Hematopoietic multipotent progenitor cell treated with erythropoietin and hydrocortisone succinate and interleukin-3 and kit ligand, for 17 days (in vitro differentiated cells): Measurements from ENCODE around the gene HERC2.
"Not testable (repeated sequence)": the region's sequence is repeated elsewhere in the genome, so short reads cannot be mapped to it uniquely, and the experiment has no call there.

Experiments used
- DNase-seq: peaks from one replicate; pipeline ENCODE4 v3.0.0-alpha.2; 2015; ENCODE audit warnings: low spot score

HERC2 gene

DNA sequence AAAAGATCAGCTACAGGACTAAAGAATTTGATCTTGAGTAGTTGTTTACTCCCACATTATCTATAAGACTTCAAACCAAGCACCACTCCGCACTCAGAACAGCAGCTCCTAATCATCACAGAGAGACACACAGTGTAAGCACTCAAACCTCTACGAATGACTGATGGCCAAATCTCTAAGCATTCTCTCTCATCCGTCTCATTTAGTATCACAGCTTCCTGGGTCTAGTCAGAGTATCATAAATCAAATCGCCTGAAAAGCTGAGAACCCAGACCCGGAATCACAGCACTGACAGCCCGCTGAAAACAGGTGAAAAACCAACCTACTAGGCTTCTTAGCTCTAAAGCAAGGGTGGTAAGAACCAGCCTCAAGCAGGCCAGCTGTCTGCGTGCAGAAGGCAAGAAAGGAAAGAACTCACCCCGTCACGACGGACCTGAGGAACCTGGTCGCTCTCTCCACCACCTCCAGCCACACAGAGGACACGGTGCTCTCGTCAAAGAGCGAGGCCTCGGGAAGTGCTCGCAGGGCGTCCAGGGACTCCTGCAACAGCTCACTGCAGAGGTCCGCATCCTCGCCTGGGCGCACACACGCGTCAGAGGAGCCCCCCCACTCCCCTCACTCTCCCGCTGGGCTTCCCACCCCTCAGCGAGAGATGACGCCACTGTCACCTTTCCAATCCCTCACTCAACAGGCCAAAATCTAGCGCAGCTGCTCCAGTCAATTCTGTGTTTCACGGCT is 47.9 kb downstream of the HERC2 start:
- DNase-seq, result no peak

DNA sequence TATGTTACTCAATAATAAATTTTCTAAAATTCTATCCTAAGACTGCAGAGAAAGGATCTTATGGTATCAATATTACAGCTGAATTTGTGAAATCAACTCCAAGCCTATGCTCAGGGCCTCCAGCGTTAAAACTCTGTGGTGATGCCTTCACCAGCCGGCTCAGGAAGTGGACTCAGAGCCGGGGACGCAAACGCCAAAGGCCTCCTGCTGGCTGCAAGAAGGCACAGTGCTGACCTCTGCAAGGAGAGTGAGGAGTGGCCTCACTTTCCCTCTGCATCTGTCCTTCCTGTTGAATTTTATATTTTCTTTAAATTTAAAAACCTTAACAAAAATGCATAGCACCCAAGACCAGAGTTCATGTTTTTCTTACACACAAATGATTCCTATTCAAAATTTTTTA is 48.5 kb downstream of the HERC2 start:
- no peak for DNase-seq

DNA sequence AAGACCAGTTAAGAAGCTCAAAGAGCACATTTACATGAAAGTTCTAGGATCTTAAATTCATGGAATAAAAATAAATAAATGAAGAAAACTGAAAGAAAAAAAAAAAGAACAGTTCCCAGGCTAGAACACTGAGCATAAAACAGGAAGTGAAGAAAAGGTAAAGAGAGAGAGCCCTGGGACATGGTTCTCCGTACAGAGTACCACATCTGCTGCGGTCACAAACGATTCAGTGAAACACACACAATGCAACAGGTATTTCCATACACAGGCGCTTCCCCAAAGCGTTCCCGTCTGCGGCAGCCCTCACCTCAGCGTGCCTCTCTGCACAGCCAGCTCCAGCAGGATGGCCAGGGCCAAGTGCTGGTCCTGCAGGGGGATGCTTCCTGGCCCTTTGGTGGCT is 49.4 kb downstream of the HERC2 start:
- DNase-seq, result no peak

DNA sequence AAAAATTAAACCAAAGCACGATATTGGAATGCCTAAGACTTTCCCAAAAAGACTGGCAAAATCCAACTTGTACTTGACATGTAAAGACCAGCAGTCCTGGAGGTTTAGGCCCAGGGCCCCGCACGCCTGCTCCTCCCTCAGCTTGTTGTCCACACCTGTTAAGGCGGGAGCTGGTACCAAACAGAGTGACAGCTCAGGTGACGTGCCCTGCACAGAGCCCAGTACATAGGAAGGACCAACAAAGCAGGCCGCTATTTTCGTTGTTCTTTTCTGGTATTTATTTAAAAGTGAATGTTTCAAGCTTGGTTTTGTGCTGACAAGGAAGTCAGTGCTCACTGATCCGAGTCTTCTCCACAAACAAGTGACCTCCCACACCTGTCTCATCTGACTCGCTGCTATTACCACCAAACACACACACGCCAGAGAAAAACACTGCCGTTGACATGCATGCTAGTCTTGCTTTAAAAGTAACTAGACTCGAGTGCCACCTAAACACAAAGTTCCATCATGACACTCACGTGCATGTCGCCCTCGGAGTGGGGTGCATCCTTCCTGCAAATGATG is 50.2 kb downstream of the HERC2 start:
- DNase-seq, result no peak

DNA sequence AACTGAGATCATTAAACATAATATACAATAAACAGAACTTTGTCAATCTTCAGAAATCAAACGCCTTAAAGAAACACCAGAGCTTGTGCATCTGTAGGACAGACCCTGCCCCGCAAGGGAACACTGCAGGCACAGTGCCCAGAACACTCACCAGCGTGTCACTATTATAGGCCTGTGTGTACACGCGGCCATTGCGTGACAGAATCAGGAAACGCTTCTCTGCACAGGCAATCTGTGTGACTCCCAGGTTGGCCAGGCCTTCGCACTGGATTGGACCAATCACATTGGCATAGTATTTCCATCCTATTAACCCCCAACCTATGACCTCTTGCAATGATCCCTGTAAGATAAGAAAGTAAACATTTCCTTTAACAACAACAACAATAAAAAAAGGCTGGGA is 52.9 kb downstream of the HERC2 start:
- DNase-seq, result no peak

DNA sequence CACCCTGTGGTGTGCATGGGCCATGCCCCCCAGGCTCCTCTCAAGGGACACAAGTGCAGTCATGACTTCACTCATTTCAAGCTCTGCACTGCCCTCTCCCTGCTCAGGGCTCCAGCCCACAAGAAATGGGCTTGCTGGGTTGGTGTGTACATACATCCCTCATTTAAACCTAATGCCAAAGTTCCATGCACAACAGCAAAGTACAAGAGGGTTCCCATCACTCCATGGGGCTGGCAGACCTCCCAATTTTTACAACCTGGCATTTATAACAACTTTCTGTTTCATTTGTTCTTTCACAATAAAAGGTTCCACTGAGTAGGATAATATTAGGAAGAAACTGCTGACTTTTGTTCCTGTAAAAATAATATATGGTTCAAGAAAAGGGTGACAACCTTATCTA is 54.3 kb downstream of the HERC2 start:
- DNase-seq, result no peak

DNA sequence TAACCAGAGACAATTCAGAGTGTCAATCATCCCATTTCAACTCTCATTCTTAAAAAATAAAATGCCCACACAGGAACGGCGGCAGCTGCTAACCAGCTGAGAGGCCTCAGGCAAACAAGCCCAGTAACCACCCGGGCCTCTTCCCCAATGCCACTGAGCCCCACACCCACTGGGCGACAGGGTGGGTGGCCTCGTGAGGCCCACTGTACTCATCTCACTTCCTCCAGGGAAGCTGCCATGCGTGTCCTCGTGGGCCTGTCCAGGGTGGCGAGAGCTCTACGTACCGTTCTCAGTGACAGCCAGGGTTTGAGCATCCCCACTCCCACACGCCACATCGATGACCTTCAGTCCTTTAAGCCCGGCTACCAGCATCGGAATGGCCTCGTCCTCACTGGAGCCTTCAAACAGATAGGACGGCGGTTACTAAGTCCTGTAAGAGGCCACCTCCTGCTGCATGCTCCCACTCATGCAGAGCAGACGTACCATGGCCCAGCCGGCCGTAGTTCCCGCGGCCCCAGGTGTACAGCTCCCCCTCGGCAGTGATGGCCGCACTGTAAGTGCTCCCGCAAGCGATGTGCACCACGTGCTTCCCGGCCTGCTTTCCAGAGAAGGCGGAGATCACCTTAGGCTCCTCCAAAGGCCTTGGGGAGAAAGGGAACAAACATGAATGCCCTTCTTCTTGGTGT is 56.5 kb downstream of the HERC2 start:
- DNase-seq, result no peak

DNA sequence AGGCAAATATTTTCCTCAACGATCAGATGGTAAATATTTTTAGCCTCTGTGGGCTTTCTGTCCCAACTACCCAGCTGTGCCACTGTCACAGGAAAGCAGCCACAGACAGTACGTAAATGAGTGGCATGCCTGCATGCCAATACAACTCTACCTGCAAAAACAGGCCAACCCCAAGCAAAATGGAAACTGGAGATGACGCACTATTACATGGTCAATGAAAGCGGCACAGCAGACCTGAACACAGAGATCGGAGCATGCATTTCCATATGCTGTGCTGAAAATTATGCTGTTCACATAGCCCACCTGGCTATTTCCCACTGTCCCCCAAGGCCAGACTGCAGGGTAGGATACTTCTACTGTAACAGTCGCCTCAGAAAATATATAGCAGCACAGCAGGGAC is 57.8 kb downstream of the HERC2 start:
- DNase-seq, result no peak

DNA sequence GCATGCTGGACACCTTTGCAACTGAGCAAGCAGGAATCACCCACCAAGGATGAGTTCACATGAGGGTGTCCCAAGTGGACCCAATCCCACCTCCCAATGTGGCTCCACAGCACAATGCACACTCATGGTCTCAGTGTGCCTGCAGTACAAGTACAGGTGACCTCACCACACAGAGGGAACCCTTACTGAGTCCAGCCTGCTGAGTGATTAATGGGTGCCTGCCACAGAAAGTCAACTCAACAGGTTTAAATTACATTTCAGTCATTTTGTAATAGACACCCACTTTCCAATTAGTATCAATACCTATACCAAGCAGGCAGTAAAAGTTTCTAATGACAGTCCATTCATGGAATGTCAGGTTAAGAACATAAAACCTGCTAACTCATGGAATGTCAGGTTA is 59.5 kb downstream of the HERC2 start:
- no peak for DNase-seq

DNA sequence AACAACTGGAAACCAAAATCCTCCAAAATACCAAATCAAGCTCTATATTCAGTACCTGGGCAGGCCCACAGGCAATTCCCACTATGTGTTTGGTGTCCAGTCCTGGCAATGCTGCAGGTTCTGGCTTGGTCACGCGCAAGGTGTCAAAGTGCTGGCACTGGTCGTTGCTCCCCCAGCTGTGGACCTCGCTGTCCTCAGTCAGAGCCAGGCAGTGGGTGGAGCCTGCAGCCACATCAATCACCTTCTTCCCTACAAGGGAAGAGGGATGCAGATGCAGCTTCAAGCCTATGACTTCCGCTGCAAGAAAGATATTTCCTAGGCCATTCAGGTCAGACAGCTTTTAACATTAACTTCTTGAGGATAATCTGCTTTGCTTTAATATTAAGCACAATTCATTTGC is 61.3 kb downstream of the HERC2 start:
- DNase-seq, result no peak

DNA sequence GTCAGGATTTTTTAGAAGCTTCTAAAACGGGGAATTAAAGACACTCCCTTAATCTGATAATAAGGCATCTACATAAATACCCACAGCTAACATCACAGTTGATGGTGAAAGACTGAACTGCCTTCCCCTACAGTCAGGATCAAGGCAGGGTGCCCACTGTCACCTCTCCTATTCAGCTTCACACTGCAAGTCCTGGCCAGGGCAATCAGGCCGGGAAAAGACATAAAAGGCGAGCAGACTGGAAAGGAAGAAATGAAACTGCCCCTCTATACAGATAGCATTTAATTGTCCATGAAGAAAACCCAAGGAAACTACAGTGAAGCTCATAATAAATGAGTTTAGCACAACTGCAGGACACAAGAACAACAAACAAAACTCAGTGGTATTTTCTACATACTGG is 61.7 kb downstream of the HERC2 start:
- DNase-seq, result no peak

DNA sequence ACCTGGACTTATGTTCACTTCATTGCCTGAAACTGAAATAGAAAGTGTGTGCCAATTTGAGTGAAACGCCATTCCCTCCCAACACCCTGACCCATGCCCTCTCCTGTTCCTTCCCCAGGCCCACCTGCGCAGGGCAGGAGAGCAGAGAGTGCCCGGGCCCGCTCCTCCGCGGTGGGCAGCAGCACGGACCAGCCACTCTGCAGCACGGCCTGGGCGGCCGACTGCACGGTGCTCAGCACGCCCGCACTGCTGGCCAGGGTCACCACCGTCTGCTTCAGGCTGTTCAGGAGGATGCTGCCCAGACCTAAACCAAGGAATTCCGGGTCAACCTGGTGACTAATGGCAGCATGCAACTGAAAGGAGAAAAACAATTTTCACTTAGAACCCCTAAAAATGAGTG is 66.0 kb downstream of the HERC2 start:
- no peak for DNase-seq

DNA sequence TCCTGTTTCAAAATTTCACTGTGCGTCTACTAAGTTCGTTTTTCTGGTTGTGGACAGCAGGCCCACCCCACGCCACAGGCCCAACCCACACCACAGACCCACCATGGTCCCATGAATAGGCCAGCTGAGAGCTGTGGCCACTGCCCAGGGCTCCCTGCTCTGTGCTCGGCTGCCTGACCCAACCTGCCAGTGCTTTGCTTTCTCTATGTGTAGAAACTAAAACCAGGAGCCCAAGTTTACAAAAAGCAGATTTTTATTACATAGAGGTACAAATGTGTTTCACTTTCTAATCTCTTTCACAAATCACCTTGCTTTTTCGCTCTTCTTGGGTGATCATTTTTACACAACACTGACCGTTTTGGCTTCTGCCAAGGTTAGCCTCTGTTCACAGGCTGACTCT is 69.1 kb downstream of the HERC2 start:
- no peak for DNase-seq

DNA sequence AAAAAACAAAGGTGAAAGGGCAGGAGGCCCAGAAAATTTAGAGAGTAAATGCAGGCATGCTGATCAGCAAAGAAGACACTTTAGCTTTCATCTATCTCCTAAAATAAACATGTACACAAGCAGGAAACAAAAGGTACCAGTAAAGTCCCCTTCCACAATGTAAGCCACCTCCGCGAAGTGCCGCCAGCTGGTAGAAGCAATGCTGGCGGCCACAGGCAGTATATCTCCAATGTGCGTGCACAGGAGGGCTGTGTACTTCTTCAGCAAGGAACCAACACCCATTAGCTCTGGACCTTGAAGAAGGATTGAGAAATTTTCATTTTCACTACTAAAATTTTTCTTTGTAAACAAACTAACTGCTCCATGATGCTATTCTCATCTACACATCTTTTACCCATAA is 75.4 kb downstream of the HERC2 start:
- DNase-seq, result no peak

DNA sequence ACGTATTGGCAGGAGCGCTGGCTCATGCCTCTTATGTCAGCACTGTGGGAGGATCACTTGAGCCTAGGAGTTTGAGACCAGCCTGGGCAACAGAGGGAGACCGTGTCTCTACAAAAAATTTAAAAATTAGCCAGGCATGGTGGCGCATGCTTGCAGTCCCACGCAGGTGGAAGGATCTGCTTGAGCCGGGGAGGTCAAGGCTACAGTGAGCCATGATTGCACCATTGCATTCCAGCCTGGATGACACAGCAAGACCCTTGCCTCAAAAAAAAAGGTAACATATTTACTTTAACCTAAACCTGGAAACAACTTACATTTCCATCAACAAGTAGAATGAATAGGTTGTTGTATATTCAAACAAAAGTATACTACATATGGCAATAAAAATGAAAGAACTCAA is 78.1 kb downstream of the HERC2 start:
- no peak for DNase-seq

DNA sequence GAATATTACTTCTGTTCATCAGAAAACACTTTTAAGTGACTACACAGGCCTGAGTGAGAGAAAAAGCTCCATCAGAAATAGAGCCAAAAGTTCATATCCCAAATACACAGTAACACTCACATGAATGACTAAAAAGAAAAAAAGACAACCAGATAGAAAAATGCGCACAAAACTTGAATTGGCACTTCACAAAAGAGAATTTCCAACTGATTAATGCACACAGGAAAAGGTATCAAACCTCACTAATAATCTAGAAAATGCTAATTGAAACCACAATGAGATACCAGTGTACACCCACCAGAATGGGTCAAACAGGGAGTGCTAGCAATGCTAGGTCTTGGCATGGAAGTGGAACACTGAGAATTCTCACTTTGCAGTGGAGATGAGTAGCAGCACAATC is 78.6 kb downstream of the HERC2 start:
- no peak for DNase-seq

DNA sequence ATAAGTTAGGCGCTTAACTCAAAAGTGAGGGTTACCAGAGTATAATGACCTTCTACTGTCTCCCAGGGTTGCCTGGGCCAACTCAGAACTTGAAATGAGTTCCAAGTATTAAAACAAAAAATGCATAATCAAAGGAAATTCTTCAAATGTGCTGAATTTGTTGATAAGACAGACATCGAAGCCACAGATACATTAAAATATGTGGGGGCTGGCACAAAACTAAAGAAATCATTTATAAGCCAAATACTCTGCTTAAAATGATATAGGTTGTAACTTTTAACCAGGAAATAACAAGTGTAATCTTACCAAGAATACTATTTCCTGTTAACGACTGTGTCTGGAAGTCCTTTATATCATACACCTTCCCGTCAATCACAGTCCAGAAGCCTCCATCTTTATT is 83.7 kb downstream of the HERC2 start:
- not testable (repeated sequence) for DNase-seq

DNA sequence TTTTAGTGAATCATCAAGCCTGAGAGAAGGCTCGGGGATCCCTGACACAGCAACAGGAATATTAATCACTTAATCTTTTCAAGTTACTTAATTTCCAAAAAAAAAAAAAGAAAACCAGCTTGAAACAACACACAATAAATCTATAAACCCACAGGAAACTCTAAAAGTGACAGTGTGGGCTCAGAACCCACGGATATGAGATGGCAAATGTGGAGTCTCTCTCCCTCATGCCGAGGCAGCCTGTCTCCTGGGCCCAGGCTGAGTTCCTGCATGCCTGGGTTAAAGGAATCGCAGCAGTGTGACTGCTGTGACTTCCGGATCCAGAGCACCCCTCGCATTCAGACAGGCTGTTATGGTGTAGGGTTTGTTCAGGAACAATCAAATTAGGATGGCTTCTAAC is 90.2 kb downstream of the HERC2 start:
- not testable (repeated sequence) for DNase-seq

DNA sequence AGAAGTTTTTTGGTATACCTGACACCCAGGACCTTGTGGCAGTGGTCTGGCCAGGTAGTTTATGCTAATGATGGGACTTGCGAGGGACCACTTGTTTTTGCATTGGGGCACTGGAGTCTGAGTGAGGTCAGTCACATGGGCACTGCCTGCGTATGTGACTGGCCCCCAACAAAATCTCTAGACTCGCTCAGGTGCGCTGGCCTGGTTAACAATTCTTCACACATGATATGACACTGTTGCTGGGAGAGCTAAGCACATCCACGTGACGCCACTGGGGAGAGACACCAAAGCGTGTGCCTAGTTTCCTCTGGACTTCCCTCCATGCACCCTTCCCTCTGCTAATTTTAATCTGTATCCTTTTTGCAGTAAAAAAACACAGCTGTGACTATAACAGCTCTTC is 90.6 kb downstream of the HERC2 start:
- DNase-seq, result not testable (repeated sequence)

DNA sequence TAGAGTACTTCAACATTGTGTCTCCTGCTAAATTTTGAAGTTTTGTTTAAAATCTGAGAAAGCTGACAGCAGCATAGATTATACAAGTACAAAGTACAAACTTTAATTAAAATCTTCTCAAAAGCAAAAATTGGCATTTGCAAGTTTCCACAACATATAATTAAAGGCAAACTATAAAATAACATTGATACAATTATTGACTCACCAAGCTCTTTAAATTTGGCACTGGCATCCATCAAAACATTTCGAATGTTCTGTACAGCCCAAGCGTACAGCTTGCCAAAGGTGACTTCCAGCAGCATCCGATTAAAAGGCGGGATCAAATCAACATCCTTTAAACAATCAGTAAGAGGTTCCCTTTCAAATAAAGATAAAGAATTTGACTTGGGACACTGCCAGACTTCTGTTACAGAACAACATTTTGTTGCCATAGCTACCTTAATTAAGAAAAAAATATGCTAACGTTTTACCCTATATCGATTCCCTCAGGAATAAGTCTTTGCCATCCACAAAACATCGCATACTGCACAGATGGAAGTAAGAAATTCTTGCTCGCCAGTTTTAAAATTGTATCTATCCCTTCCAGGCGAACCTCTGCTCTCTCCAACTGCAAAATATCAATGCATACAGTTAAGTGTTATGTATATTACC is 92.9 kb downstream of the HERC2 start:
- not testable (repeated sequence) for DNase-seq

DNA sequence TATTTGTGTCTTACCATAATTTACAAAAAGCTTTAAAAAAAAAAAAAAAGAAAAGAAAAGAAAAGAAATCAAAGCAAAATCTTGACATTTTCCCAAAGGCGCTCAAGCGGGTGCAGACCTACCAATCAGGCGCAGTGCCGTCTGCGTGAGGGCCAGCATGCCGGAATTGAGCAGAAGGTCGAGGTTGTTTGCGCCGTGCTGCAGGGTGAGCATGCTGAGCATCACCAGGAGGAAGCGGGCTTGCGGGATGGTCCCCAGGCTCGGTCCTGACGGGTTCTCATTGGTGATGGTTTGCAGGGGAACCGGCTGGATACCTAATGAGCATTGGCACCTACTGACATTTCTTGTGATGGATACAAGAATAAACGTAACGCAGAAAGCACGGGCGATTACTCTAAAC is 93.9 kb downstream of the HERC2 start:
- no peak for DNase-seq

DNA sequence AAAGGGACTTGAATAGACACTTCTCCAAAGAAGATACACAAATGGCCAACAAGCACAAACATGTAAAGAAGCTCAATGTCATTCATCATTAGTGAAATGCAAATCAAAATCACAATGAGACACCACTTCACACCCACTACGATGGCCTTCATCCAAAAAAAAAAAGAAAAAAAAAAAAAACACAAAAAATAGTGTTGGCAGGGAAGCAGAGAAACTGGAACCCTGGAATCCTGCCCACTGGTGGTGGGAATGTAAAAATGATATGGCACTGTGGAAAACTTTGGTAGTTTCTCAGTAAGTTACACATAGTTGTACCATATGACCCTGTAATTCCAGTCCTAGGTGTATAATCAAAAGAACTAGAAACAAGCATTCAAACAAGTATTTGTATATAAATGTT is 94.7 kb downstream of the HERC2 start:
- not testable (repeated sequence) for DNase-seq

DNA sequence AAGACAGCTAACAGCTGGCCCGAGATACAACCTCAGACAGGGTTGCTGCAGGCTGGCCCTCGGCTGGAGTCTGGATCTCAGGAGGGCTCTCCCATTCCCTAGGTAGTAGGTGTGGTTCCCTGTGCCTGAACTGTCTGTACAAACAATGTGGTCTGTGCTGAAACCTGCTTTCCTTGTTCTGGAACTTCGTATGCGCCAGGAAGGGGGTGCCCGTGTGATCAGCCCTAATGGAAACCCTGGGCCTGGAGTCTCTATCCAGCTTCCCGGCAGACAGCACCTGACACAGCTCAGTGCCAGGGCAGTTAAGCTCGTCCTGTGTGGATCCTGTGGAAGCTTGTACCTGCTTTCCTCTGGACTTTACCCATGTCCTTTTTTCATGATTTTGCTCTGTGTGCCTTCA is 99.4 kb downstream of the HERC2 start:
- DNase-seq, result not testable (repeated sequence)
